WTC11 (cell line): ENCODE measurements around the gene F2R. TPM values are rescaled to one million over a fixed set of nuclear protein-coding genes. Genes with fewer than 3 reads are reported as not detected.

ENCODE experiments used
- ATAC-seq: fragments of 200-7000 bp; cut with Tn5 transposase; 2 replicates; pipeline ENCODE4 v1.10.0; 2021; ENCODE audit warnings: mild to moderate bottlenecking, moderate library complexity
- CTCF ChIA-PET: fragments of 300-600 bp; sonication (Branson Sonifier 250); formaldehyde crosslinking; loops from one replicate; lab custom pipeline; 2021; ENCODE audit warnings: antibody characterized with exemption; lab: Charles Lee
- POLR2A ChIA-PET: fragments of 350-600 bp; sonication (Branson Sonifier 250); formaldehyde crosslinking; loops from one replicate; lab custom pipeline; 2021; ENCODE audit warnings: antibody characterized with exemption; lab: Charles Lee
- DNase-seq: peaks from one replicate; pipeline ENCODE4 v3.0.0; 2021; ENCODE audit warnings: low spot score
- H3K27ac Mint-ChIP-seq: 2 replicates; pipeline ENCODE4 v1.8.0; 2021; ENCODE audit warnings: mixed read lengths
- H3K27me3 Mint-ChIP-seq: 2 replicates; pipeline ENCODE4 v1.8.0; 2021; ENCODE audit warnings: low read depth, mild to moderate bottlenecking, moderate library complexity, mixed read lengths
- H3K36me3 Mint-ChIP-seq: 2 replicates; pipeline ENCODE4 v1.8.0; 2021; ENCODE audit warnings: mixed read lengths
- H3K4me1 Mint-ChIP-seq: 2 replicates; pipeline ENCODE4 v1.8.0; 2022; ENCODE audit warnings: mixed read lengths
- H3K4me3 Mint-ChIP-seq: 2 replicates; pipeline ENCODE4 v1.8.0; 2021; ENCODE audit warnings: mild to moderate bottlenecking, moderate library complexity, mixed read lengths
- H3K9me3 Mint-ChIP-seq: 2 replicates; pipeline ENCODE4 v1.8.0; 2021; ENCODE audit warnings: mixed read lengths
- ATF2 ChIP-seq: sonication (generic); formaldehyde crosslinking; IDR thresholded peaks from 2 replicates; pipeline ENCODE4 v1.8.1; 2022; ENCODE audit warnings: low read depth, missing genetic modification reagents, borderline replicate concordance
- ATF3 ChIP-seq: sonication (generic); formaldehyde crosslinking; conservative IDR thresholded peaks from 2 replicates; pipeline ENCODE4 v1.8.1; 2022; ENCODE audit warnings: mild to moderate bottlenecking, missing genetic modification reagents
- CDX4 ChIP-seq: fragments of 250-450 bp; sonication (Bioruptor Pico); IDR thresholded peaks from 2 replicates; pipeline ENCODE4 v1.9.0; 2021; ENCODE audit warnings: moderate library complexity, mild to moderate bottlenecking, inconsistent platforms, borderline replicate concordance
- FOXJ3 ChIP-seq: sonication (generic); formaldehyde crosslinking; IDR thresholded peaks from 2 replicates; pipeline ENCODE4 v1.9.0; 2021; ENCODE audit warnings: missing genetic modification reagents, mild to moderate bottlenecking, borderline replicate concordance
- FOXP4 ChIP-seq: sonication (generic); formaldehyde crosslinking; IDR thresholded peaks from 2 replicates; pipeline ENCODE4 v1.8.0; 2022; ENCODE audit warnings: mild to moderate bottlenecking, missing genetic modification reagents
- GRHL2 ChIP-seq: fragments of 250-450 bp; sonication (Bioruptor Pico); IDR thresholded peaks from 2 replicates; pipeline ENCODE4 v1.8.0; 2022; ENCODE audit warnings: mild to moderate bottlenecking, moderate library complexity; ENCODE audit not compliant: insufficient replicate concordance, severe bottlenecking
- MAX ChIP-seq: sonication (generic); formaldehyde crosslinking; IDR thresholded peaks from 2 replicates; pipeline ENCODE4 v1.8.0; 2022; ENCODE audit warnings: mild to moderate bottlenecking, missing genetic modification reagents
- NR1H2 ChIP-seq: sonication (generic); formaldehyde crosslinking; IDR thresholded peaks from 2 replicates; pipeline ENCODE4 v1.9.0; 2021; ENCODE audit warnings: mild to moderate bottlenecking, moderate library complexity, missing genetic modification reagents
- NR3C1 ChIP-seq: sonication (generic); formaldehyde crosslinking; conservative IDR thresholded peaks from 2 replicates; pipeline ENCODE4 v1.8.1; 2023; ENCODE audit warnings: low read depth, mild to moderate bottlenecking, missing genetic modification reagents
- OVOL2 ChIP-seq: fragments of 250-450 bp; sonication (Bioruptor Pico); IDR thresholded peaks from 2 replicates; pipeline ENCODE4 v1.9.0; 2021; ENCODE audit warnings: mild to moderate bottlenecking, borderline replicate concordance
- RORB ChIP-seq: fragments of 250-450 bp; sonication (Bioruptor Pico); IDR thresholded peaks from 2 replicates; pipeline ENCODE4 v1.9.0; 2021; ENCODE audit warnings: mild to moderate bottlenecking
- SMAD4 ChIP-seq: sonication (generic); formaldehyde crosslinking; IDR thresholded peaks from 2 replicates; pipeline ENCODE4 v1.8.0; 2022; ENCODE audit warnings: mild to moderate bottlenecking, missing genetic modification reagents
- SOX15 ChIP-seq: fragments of 250-450 bp; sonication (Bioruptor Pico); IDR thresholded peaks from 2 replicates; pipeline ENCODE4 v1.9.0; 2021; ENCODE audit warnings: mild to moderate bottlenecking
- STAT6 ChIP-seq: sonication (generic); formaldehyde crosslinking; conservative IDR thresholded peaks from 2 replicates; pipeline ENCODE4 v1.8.1; 2023; ENCODE audit warnings: mild to moderate bottlenecking, low read depth, missing genetic modification reagents, moderate library complexity
- TEAD1 ChIP-seq: sonication (generic); formaldehyde crosslinking; IDR thresholded peaks from 2 replicates; pipeline ENCODE4 v1.8.0; 2022; ENCODE audit warnings: mild to moderate bottlenecking, missing genetic modification reagents
- USF1 ChIP-seq: sonication (generic); formaldehyde crosslinking; IDR thresholded peaks from 2 replicates; pipeline ENCODE4 v1.8.0; 2022; ENCODE audit warnings: mild to moderate bottlenecking, missing genetic modification reagents
- ZNF219 ChIP-seq: sonication (generic); formaldehyde crosslinking; IDR thresholded peaks from 2 replicates; pipeline ENCODE4 v1.8.0; 2023; ENCODE audit warnings: missing genetic modification reagents, mild to moderate bottlenecking, borderline replicate concordance
- ZNF232 ChIP-seq: sonication (generic); formaldehyde crosslinking; IDR thresholded peaks from 2 replicates; pipeline ENCODE4 v1.8.0; 2022; ENCODE audit warnings: mild to moderate bottlenecking, missing genetic modification reagents
- ZNF416 ChIP-seq: fragments of 250-450 bp; sonication (Bioruptor Pico); IDR thresholded peaks from 2 replicates; pipeline ENCODE4 v1.9.0; 2021; ENCODE audit warnings: mild to moderate bottlenecking, inconsistent platforms
- ZNF425 ChIP-seq: fragments of 250-450 bp; sonication (Bioruptor Pico); conservative IDR thresholded peaks from 2 replicates; pipeline ENCODE4 v1.9.0; 2021; ENCODE audit warnings: mild to moderate bottlenecking
- ZNF512 ChIP-seq: sonication (generic); formaldehyde crosslinking; IDR thresholded peaks from 2 replicates; pipeline ENCODE4 v1.8.1; 2022; ENCODE audit warnings: missing genetic modification reagents, borderline replicate concordance
- total RNA-seq: library from RNA; stranded (reverse); gene quantifications from 3 replicates; pipeline ENCODE4 v1.2.3, GENCODE V29; 2021

The F2R gene
- total RNA-seq, 1 experiment from 2014 or later, result 18.4 TPM

- TF ChIP-seq ATF2 (no peak), OVOL2 (CRISPR knock-in tag) (no peak), ZNF425 (CRISPR knock-in tag) (no peak), USF1 (CRISPR knock-in tag) (no peak), ZNF219 (CRISPR knock-in tag) (no peak)
Measured at GRCh38 chr5:76695346-76695745, 20.6 kb upstream of the F2R start (continued).

- DNase-seq, result no peak
- H3K4me3 Mint-ChIP-seq, result no peak overlapping the region
- no peaks in the 10 kb centered on the region for H3K27me3 Mint-ChIP-seq
- ChIA-PET CTCF (no interaction called here), POLR2A (no interaction called here)
- H3K36me3 Mint-ChIP-seq, result peaks cover 18% of the 10 kb centered on the region
- TF ChIP-seq FOXJ3 (CRISPR knock-in tag), result no peak
- no peak for TF ChIP-seq GRHL2
- no peak for TF ChIP-seq ZNF512
- TF ChIP-seq ZNF219 (CRISPR knock-in tag), result no peak
- TF ChIP-seq FOXP4 (CRISPR knock-in tag), result no peak
- TF ChIP-seq SOX15 (CRISPR knock-in tag), result no peak
- no peak for TF ChIP-seq TEAD1 (CRISPR knock-in tag)
- TF ChIP-seq SMAD4, result no peak
- TF ChIP-seq ZNF416 (CRISPR knock-in tag), result no peak
- TF ChIP-seq CDX4 (CRISPR knock-in tag), result no peak
- no peak for TF ChIP-seq NR3C1 (CRISPR knock-in tag)
- H3K9me3 Mint-ChIP-seq, result no peaks in the 10 kb centered on the region
- H3K4me1 Mint-ChIP-seq, result no peaks in the 10 kb centered on the region
- ATAC-seq, result no peak
- H3K27ac Mint-ChIP-seq, result peak overlapping the region; percentile 10; the same call in 1 of the 2 replicates
Measured at GRCh38 chr5:76696251-76696650, 19.7 kb upstream of the F2R start.

GRCh38 chr5:76697670-76698069 is 18.3 kb upstream of the F2R start:
- Mint-ChIP-seq H3K36me3 (peaks cover 30% of the 10 kb centered on the region), H3K9me3 (no peaks in the 10 kb centered on the region), H3K4me3 (no peak overlapping the region), H3K27ac (no peak overlapping the region), H3K4me1 (no peaks in the 10 kb centered on the region), H3K27me3 (no peaks in the 10 kb centered on the region)
- no peak for TF ChIP-seq GRHL2
- TF ChIP-seq MAX (CRISPR knock-in tag), result no peak
- TF ChIP-seq ZNF232 (CRISPR knock-in tag), result no peak
- TF ChIP-seq STAT6 (CRISPR knock-in tag), result no peak
- TF ChIP-seq ATF3 (CRISPR knock-in tag), result no peak
- no peak for TF ChIP-seq RORB (CRISPR knock-in tag)
- TF ChIP-seq NR1H2, result no peak
- ChIA-PET CTCF (no interaction called here), POLR2A (no interaction called here)
- ATAC-seq (no peak), DNase-seq (no peak)
